GM20431 (cell line): ENCODE measurements around the gene ARPC3.
"Not testable (repeated sequence)": the region's sequence is repeated elsewhere in the genome, so short reads cannot be mapped to it uniquely, and the experiment has no call there.

Source experiments
- in situ Hi-C: fragments of 300-500 bp; cut with MseI, MboI; formaldehyde crosslinking; loops from one replicate; pipeline ENCODE4 v1.15.0; 2020; ENCODE audit warnings: low sequenced_read_pairs; ENCODE audit not compliant: unreplicated experiment

ARPC3 gene

DNA sequence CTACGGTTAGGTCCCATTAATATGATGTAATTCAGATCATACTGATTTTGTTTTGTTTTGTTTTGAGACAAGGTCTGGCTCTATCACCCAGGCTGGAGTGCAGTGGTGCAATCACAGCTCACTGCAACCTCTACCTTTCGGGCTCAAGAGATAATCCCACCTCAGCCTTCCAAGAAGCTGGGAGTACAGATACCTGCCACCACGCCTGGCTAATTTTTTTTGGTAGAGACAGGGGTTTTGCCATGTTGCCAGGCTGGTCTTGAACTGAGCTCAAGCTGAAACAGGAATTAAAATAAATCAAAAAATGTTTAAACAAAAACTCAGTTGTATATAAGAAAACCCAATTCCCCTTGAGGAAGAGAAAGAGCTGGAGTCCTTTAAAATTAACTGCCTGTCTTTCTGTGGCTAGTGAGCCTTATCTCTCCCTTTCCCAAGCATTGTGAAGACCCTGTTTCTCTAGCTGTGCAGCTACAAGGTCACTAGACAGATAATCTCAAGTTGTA is 28.9 kb downstream of the ARPC3 start:
- in situ Hi-C loops: no loop called here

DNA sequence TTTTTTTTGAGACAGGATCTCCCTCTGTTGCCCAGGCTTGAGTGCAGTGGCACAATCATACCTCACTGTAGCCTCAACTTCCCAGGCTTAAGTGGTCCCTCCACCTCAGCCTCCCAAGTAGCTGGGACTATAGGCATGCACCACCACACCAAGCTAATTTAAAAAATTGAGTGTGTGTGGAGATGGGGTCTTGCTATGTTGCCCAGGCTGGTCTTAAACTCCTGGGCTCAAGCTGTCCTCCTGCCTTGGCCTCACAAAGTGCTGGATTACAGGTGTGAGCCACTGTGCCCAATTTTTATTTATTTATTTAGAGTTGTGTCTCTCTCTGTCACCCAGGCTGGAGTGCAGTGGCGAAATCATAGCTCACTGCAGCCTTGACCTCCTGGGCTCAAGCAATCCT is 29.5 kb downstream of the ARPC3 start:
- in situ Hi-C loops: not testable (repeated sequence)

DNA sequence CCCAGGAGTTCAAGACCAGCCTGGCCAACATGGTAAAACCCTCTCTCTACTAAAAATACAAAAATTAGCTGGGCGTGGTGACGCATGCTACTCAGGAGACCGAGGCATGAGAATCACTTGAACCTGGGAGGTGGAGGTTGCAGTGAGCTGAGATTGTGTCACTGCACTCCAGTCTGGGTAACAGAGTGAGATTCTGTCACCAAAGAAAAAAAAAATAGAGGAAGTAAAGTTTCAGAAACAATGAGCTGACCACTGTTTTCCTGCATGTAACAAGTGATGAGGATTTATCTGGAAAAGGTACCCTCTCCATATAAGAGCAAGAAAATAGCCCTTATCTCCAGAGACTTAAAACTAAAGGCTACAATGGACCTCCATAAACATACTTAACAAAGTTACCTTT is 33.0 kb downstream of the ARPC3 start:
- in situ Hi-C loops: not testable (repeated sequence)

DNA sequence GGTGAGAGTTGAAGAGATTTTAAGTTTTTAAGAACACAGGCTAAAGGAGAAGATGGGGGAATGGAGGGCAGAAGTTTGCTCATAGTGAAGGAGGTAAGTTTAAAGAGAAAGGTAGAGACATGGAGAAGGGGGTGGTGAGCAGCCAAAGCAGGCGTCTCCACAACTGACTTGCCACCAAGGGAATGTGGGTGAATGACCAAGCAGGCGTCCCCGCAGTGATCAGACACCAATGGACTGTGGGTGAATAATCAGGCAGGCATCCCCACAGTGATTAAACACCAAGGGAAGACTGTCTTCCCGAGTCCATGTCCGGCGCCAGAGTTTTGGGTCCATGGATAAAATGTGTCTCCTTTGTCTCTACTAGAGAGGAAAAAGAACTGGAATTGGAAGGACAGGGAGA is 40.1 kb downstream of the ARPC3 start:
- in situ Hi-C loops: not testable (repeated sequence)

DNA sequence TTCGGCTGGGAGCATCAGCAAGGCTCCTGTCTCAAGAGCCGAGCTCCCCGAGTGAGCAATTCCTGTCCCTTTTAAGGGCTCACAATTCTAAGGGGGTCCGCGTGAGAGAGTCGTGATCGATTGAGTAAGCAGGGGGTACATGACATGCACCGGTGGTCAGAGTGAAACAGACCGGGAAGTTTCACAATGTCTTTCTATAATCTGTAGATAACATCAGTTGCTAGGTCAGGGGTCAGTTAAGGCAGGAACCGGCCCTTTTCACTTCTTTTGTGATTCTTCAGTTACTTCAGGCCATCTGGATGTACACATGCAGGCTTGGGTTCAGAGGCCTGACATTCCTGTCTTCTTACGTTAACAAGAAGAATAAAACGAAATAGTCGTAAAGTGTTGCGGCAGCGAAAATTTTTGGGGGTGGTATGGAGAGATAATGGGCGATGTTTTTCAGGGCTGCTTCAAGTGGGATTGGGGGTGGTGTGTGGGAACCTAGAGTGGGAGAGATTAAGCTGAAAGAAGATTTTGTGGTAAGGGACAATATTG is 44.9 kb downstream of the ARPC3 start:
- in situ Hi-C loops: not testable (repeated sequence)

DNA sequence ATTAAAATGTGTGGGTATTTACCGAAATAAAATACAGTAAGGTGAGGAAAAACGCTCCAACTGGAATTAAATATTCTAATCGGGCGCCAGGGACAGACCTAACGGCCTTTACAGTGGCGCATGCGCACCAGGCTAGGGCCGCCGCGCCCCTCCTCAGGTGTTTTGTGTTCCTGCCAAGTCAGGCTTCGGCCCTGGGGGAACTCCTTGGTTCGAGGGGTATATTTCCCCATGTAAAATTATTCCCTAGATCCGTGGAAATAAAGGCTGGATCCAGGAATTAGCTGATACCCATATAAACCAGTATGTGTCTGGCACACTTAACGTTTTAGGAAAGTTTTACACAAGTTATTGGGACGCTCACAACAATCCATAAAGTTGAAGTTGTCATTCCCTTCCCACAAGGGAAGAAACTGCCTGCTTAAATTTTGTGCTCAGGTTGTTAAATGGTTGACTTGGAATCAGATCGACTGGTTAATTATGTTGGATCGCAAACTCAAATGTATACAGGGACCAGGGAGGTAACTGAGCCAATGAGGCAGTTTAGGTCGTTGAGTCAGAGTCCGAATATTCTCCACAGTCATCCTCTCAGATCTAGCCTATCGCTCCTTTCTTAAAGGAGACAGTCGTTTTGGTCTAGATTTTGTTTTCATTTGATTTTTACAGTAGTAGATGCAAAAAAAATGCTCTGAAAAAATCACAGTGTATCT is 46.0 kb downstream of the ARPC3 start:
- in situ Hi-C loops: no loop called here

DNA sequence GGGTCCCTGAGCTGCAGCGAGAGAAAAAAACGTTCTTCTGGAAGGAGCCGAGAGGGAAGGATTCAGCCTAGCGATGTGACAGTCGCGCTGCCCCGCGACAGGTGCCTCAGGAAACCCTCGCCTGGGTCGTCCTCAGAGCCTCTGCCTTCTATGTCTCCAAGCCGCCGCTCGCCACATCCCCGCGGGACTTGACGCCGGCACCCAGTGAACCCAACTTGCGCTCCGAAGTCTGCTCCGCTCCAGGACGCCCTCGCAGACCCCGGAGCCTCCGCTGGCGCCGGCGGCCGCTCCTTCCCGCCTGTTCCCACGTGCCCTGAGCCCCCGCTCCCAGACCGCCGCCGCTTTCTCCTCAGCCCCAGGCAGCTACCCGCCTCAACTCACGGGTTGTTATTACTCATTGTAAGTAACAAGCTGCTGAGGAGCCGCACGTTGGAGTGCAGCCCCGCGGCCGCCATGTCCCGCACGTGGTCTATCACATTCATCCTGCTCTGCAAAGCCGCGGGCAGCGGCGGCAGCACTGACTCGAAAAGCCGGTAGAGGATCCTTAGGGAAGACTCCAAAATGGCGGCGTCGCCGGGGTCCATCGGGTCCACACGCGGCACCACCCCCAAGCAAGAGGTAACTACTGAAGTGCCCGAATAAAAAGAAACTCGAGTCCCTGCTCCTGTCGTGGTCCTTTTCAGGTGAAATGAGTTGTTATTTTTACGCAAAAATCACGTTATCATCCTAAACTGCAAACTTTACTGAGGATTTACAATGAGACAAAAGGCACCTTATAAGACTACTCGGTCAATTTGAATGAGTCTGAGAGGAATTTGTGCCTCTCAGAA is 46.8 kb downstream of the ARPC3 start, which contains the start of gene ANAPC7:
ANAPC7 (minus strand) TSS at position 563 of the 830 bp plus-strand sequence; CDS start at position 482, 81 bp downstream.
- in situ Hi-C loops: no loop called here
